ENCODE measurements around the gene TMEM151B.

DNA sequence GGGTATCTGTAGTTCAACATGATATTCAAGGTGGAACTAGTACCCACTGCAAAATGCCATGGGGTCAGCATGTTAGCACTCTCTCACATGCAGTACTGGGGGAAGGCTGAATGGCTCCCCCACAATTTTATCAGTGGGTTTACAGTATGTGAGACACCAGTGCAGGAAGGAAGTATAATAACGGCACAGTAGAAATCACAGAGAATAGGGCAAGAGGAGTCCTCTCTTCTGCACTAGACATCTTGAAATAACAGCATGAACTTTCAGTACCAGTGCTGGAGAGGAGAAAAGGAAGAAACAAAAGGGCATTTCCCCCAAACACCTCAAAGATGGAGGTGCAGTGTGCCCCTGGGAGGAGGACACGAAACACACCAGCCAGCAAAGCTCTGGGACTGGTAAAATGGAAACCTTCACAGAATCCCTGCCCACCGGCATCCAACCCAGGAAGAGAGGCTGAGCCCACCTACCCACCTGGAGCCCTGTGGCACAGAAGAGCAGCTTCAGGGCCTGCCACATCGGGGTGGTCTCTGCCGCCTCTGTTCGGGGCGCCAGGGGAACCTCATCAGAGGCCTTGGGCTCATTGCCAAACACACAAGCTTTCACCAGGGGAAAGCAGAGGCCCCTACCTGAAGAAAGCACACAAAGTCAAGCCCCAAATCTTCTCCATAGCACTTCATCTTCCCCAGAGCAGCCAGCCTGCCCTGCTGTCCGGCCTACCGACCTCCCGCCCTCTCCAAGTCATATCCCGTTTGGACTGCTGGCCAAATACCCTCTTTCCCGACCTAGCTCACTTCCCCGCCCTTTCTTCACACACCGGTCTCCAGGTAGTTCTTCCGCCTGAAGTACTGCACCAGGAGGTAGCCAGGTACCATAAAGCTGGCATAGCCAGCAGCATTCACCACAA, 14.1 kb upstream of the TMEM151B start:
- TF ChIP-seq, protein P1, sequence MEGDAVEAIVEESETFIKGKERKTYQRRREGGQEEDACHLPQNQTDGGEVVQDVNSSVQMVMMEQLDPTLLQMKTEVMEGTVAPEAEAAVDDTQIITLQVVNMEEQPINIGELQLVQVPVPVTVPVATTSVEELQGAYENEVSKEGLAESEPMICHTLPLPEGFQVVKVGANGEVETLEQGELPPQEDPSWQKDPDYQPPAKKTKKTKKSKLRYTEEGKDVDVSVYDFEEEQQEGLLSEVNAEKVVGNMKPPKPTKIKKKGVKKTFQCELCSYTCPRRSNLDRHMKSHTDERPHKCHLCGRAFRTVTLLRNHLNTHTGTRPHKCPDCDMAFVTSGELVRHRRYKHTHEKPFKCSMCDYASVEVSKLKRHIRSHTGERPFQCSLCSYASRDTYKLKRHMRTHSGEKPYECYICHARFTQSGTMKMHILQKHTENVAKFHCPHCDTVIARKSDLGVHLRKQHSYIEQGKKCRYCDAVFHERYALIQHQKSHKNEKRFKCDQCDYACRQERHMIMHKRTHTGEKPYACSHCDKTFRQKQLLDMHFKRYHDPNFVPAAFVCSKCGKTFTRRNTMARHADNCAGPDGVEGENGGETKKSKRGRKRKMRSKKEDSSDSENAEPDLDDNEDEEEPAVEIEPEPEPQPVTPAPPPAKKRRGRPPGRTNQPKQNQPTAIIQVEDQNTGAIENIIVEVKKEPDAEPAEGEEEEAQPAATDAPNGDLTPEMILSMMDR (IDR thresholded peaks at IDR 0.05; ENCODE audit: poor library complexity) = no peak
- no peak for TF ChIP-seq EZH2 (IDR thresholded peaks at IDR 0.05; ENCODE audit: borderline replicate concordance)
